Stimulated activated CD8-positive, alpha-beta memory T cell treated with anti-CD3 and anti-CD28 coated beads, Interleukin-12 subunit alpha, Interleukin-12 subunit beta, amount 100 ng/mL, for 4 hours (primary cell): Measurements from ENCODE around the gene AXDND1.
"Not testable (repeated sequence)": the region's sequence is repeated elsewhere in the genome, so short reads cannot be mapped to it uniquely, and the experiment has no call there.

ENCODE experiments used
- DNase-seq: peaks from one replicate; pipeline ENCODE4 v3.0.0-alpha.2; 2020; ENCODE audit warnings: low read depth

The AXDND1 gene

DNA sequence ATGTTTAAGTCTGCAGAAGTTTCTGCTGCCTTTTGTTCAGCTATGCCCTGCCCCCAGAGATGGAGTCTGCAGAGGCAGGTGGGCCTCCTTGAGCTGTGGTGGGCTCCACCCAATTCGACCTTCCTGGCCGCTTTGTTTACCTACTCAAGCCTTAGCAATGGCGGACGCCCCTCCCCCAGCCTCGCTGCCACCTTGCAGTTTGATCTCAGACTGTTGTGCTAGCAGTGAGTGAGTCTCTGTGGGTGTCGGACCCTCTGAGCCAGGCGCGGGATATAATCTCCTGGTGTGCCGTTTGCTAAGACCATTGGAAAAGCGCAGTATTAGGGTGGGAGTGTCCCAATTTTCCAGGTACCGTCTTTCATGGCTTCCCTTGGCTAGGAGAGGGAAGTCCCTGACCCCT, 99.9 kb downstream of the AXDND1 start:
- DNase-seq = not testable (repeated sequence)

DNA sequence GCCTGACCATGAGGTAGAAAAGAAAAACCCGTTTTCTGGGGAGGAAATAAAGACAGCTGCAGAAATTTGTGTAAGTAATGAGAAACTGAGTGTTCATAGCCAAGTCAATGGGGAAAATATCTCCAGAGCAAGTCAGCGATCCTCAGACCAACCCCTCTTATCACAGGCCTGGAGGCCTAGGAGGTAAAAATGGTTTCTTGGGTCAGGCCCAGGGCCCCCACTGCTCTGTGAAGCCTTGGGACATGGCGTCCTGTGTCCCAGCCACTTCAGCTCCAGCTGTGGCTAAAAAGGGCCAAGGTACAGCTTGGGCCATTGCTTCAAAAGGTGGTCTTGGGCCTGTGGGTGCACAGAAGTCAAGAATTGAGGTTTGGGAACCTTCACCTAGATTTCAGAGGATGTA, 108.9 kb downstream of the AXDND1 start:
- DNase-seq = no peak

DNA sequence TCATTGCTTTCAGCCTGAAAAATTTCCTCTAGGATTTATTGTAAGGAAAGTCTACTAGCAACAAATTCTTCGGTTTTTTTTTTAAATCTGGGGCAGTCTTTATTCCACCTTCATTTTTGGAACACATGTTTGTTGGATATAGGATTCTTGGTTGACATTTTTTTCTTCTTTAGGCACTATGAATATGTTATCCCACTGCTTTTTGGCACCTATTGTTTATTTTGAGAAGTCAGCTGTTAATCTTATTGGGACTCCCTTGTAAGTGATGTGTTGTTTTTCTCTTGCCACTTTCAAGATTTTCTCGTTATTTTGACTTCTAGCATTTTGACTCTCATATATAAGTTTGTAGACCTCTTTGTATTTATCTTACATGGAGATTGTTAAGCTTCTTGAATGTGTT, 110.7 kb downstream of the AXDND1 start:
- no peak for DNase-seq

DNA sequence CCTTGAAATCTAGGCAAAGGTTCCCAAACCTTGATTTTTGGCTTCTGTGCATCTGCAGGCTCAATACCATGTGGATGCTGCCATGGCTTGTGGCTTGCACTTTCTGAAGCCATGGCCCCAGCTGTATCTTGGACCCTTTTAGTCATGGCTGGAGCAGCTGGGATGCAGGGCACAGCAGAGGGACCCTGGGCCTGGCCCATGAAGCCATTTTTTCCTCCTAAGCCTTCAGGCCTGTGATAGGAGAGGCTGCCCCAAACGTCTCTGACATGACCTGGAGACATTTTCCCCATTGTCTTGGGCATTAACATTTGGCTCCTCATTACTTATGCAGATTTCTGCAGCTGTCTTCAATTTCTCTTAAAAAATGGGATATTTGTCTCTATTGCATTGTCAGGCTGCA, 112.6 kb downstream of the AXDND1 start:
- no peak for DNase-seq

DNA sequence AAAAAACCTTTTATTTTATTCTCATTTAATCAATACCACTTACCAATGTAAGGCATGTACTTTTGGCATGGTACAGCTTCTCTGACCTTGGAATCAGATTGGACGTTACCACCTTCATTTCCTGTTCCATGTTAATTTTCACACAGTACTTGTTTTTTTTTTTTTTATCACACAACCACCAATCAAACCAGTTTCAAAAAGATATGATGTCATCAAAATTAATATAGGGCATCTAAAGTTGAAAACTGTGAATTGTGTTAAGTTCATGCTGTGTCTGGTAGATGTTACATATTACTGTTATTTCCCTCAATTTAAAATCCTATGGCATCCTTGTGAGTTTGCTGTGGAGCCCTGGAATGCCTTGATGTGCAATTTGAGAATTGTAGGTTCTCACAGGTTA, 124.8 kb downstream of the AXDND1 start:
- DNase-seq = no peak

DNA sequence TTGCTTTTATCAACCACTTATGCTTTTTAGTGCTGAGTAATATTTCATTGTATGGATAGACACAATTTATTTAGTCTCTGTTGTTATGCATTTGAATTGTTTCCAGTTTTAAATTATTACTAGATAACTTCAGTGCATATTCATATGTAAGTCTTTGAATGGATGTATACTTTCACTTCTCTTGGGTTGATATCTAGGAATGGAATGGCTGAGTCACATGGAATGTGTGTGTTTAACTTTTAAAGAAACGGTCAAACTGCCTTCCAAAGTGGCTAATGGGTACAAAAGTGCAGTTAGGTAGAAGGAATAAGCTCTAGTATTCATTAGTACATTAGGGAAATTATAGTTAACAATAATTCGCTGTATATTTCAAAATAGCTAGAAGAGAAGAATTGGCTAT, 127.6 kb downstream of the AXDND1 start:
- no peak for DNase-seq

DNA sequence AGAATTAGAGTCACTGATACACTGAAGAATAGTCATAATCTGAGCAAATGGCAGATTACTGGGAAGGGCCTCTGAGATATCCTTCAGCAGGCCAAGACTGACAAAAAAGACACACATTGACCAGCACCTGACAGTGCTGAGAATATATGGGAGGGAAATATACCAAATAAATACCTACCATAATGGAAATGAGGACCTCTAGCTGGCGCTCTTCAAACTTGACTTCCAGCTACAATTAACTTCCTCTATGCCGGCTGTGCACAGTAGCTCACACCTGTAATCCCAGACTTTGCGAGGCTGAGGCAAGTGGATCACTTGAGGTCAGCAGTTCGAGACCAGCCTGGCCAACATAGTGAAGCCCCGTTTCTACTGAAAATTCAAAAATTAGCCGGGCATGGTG, 140.4 kb downstream of the AXDND1 start:
- no peak for DNase-seq

DNA sequence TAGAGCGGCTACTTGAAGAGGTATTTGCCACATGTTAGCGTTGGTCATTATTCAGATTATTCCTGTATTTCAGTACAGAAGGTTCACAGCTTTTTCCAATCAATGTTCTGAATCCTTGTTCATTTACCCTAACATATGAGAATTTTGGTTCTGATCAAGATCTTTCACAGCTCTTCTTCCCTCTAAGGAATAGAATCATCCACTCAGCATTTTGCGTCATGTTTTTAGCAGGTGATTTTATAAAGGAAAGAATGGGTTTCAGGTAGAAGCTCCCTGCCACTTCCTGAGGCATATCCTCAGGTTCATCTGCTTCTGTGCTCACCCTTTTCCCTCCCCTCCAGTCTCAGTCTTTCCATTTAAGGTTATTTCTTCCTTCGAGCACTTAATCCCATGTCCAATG, 143.6 kb downstream of the AXDND1 start:
- no peak for DNase-seq

DNA sequence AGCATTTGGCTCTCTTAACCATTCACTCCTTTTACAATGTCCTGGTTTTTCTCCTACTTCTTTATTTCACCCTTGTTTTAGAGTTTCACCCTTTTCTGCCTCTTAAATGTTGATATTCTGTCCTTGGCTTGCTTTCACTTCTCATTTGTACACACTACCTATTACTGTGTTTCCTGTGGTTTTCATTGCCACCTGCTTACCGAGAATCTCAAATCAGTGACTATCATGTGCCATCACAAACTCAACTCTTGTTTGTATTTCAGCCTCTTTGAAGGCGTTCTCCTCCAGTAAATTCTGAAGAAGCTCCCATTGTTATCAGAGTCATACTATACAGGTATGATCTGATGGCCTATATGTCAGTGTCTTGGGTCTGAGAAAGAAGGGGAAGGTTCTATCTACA, 144.3 kb downstream of the AXDND1 start:
- DNase-seq = no peak

DNA sequence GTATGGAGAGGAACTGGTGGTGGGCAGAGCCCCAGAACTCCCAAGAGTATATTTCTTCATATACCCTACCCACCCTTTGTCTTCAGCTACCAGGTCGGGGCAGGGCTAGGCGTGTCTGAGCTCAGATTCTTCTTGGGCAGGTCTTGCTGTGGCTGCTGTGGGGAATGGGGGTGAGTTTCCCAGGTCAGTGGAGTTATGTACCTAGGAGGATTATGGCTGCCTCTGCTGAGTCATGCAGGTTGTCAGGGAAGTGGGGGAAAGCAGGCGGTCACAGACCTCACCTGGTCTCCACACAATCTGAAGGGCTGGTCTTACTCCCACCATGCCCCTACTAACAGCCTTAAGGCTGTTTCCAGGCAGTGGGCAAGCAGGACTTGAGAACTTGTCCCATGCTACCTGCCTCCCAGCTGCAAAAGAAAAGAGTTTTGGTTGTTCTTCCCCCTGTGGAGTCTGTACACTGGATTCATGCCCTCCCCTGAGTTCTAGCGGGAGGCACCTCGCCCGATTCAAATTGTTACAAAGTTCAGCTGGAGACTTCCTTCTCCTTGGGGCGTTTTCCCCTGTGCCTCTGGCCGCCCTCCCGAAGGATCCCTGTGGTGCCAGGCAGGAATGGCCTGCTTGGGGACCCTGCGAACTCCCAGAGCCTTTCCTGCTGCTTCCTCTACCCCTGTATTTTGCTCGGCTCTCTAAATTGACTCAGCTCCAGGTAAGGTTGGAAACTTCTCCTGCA, 151.4 kb downstream of the AXDND1 start:
- DNase-seq = no peak

DNA sequence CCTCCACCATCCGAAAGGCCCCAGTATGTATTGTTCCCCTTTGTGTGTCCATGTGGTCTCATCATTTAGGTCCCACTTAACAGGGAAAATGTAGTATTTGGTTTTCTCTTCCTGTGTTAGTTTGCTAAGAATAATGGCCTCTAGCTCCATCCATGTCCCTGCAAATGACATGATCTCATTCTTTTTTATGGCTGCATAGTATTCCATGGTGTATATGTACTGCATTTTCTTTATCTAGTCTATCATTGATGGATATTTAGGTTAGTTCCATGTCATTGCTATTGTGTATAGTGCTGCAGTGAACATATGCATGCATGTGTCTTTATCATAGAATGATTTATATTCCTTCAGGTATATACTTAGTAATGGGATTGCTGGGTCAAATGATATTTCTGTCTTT, 152.8 kb downstream of the AXDND1 start:
- DNase-seq = not testable (repeated sequence)

DNA sequence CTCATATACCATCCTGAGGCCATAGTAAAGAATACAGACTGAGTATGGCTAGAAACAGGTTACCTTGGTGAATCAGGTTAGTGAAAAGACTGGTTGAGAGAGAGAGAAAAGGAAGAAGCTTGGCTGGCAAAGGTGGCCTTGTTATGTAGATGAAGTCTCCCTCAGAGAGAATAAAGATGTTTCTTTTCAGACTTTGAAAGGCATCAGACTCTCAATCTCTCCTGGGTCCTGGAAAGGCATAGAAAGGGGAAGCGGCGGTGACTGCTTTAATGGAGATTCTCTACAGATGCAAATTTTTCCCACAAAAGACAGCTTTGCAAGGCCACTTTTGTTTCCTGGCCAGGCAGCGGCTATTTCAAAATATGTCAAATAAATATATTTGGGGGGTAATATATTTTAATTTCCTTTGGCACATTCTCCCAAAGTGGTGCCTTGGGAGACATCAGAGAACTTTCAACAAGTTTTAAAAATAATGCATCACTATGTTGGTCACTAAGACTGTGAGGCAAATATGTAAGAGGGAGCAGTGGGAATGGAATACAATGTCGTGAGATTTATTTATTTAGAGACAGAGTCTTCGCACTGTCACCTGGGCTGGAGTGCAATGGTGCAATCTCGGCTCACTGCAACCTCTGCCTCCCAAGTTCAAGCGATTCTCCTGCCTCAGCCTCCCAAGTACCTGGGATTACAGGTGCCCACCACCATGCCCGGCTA, 163.9 kb downstream of the AXDND1 start:
- DNase-seq = no peak

DNA sequence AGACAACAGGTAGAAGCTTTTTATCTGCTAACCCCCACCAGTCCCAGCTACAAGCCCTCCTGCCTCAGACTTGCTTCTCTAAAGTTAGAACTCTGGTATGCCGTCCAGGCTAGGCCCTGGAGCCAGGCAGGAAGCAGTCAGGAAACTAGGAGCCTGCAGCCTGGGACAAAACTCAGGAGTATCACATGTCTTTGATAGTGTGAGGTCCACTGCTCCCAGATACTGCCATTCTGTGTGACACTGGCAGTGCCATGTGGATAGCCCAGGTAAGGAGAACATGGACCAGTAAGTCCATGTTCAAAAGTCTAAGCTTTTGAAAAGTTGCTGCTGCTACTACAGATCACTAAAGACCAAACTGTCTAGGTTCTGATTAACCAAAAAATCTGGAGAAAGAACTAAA, 164.6 kb downstream of the AXDND1 start:
- DNase-seq = no peak

DNA sequence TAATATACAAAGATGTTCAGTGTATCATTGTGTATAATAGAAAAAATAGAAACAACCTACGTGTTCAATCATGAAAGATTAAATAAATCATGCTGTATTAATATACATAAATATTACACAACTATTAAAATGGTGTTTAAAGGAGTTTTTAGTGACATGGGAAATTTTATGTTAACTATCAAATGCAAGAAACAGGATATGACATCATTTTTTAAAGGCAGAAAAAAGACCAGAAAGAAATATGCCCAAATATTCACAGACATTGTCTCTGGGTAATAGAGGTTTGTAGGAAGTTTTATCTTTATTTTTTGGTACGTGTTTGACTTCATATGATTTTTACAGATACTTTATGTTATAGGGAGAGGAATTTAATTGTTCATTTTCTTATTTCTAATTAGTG, 176.0 kb downstream of the AXDND1 start:
- DNase-seq = no peak

DNA sequence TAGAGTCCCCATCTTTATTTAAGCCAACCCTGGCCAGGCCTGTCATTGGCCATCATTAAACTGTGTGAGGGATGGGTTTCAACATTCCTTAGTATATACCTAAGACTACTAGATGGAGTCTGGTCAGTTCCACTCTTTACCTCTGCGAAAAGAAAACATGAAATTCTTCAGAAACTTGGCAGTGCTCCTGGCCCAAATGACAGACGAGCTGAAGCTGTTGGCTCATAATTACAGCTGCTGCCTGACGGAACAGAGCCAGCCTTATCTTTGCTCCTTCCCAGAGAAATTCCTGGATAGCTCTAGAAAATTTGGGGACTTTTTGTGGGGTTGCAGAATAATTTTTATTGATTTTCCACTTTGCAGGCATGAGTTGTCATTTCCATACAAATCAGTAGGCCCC, 179.6 kb downstream of the AXDND1 start:
- no peak for DNase-seq

DNA sequence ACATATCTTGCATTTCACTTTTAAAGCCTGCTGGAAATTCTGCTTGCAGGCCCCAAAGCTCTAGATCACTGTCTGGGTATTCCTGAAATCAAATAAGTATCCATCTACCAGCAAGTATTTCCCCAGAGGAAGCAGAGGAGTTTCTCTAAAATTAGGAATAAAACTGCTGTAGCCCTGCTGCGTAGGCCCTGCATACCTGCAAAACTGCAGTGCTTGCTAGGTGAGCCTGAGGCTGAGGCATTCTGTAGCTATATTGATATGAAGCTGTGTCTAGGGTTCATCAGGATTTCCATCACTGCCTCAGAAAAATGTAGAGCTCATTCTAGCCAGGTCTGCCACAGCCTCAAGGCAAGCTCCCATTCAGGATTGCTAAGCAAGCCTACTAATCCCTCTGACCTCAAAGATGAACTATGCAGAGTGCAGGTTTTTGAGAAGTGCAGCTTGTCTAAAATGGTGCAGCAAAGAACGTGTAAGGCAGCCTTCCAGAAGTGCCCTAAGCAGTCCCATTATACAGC, 181.3 kb downstream of the AXDND1 start:
- no peak for DNase-seq

DNA sequence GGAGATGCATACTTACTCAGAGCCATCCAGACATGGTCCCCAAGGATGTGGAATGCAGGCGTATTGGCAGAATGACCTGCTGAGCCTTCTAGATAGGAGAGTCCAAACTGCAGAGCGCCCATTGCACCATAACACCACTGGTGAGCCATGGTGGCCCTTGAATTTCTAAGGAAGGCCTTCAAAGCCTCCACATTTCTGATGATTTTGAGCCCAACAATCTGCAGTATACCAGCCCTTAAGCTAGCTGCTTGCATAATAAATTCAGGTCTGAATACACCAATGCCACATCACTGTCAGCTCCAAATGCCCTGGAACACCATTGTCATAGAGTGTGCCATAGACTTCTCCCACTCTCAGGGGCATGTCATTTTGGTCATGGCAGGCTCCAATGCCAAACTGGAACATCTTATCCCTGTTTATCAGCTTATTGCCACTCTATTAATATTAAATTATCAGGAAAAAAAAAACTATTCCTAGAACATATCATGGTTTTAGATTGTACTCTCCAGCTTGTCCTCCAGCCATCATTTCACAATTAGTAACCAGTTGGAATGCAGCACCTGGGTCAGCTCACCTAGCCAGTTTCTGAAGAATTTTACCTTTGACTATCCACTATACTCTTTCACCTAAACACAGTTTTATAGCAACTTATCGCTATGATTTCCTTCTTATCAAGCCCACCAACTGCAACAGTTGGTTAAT, 183.0 kb downstream of the AXDND1 start:
- no peak for DNase-seq

DNA sequence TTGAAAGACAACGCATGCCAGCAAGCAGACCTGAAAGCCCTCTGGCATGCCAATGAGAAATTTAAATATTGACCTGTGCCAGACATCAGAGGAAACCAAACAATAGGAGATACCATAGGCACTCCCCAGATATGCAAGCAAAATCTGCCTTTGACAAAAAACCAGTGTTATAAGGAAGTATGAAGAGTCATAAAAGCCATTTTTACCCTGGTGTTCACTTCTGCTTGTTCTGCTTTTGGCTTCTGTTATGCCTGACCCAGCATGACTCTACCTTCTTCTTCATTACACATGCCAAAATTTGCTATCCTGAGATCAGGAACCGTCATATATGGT, 183.6 kb downstream of the AXDND1 start:
- DNase-seq = no peak

DNA sequence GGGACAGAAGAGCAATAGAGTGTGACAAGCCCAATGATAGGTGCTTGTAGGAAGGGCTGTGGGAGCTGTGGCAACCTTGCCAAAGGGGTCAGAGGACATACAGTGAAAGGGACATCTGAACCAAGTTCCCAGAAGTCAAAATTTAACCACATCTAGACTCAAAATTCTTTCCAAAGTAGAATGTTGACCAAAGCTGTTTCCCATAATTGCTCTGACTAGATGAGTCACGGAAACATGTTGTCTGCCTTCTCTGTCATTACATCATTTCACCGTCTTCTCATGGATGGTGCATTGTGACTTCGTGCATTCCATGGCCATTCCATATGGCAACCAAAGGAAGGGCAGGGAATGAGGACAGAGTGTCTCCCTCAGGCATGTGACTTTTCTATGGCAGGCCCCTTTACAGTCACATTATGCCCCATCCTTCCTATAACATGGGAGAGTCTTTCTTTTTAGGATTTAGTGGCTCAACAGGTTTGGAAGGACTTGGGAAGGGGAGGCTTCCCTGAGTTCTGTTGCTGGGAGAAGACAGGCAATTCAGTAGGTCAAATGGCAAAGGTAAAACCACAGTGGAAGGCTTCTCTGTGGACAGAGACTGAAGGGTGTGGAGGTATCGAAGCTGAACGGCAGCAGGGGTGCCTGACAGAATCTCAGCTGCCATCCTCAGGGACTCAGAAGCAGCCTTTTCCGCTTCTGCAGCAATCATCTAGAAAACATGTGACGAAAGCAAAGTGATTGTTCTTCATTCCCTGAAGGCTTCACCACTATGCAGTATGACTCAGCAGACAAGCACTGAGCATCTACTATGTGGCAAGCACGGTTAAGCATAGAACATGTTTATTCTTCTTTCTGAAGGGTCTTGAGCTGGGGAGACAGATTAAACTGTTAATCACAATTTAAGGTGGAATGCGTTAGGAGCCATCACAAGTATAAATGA, 185.2 kb downstream of the AXDND1 start:
- DNase-seq = no peak

DNA sequence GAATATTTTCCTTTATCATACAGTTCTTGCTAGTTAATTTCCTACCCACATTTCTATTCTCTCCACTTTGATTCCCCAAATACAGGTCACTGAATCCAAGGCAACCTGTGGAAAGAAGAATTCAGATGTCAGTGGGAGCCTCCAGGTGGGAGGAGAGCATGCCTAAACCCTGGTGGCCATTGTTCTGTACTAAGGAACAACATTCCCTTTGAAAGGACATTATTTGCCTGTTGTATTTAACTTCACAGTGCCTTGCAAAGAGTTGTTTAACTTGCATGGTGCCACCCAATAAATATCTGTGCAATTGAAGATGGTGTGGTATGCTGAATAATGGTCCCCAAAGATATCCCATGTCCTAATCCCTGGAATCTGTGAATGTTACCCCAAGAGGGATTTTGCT, 188.7 kb downstream of the AXDND1 start:
- no peak for DNase-seq

DNA sequence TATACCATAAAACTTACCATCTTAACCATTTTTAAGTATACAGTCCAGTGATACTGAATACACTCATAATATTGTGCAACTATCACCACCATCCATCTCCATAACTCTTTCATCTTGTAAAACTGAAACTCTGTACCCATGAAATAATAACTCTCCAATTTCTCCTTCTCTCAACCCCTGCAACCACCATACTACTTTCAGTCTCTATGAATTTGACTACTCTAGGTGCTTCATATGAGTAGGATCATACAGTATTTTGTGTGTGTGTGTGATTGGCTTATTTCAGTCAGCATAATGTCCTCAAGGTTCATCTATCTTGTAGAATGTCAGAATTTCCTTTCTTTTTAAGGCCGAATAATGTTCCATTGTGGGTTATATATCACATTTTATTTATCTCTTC, 192.3 kb downstream of the AXDND1 start:
- DNase-seq = no peak
